DMS 273 (cell line): Measurements from ENCODE around the gene TPO.
"Not testable (repeated sequence)": the region's sequence is repeated elsewhere in the genome, so short reads cannot be mapped to it uniquely, and the experiment has no call there.

ENCODE experiments used
- DNase-seq: peaks from one replicate; lab custom pipeline; 2025; ENCODE audit not compliant: unreplicated experiment; lab: John Stamatoyannopoulos, UW

The TPO gene

DNA sequence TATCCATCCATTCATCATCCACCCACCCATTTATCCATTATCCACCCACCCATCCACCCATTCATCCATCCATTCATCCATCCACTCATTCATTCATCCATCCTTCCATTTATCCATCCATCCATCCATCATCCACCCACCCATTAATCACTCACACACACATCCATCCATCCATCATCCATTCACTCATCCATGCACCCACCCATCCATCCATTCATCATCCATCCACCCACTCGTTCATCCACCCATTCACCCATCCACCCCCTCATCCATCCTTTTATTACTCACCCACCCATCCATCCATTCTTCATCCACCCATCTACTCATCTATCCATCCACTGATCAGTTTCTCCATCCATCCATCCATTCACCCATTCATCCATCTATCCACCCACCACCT, 8.1 kb upstream of the TPO start:
- DNase-seq = no peak

DNA sequence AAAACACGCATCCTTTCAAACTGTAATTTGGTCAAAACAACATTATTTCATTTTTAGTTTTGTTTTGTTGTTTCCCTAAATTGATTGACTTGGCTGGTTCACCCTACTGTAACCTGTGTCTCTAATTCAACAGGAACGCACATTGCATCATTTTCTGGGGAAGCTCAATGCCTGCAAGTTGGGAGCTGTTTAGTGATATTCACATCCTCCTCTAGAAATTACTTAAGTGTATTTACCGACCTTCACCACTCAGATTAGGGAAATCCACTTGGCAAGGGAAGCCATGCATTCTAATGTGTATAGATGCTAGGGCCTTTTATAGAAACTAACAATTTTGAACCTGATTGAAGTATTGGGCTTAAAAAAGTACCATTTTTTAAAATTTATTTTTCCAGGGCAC, 7.3 kb upstream of the TPO start:
- DNase-seq = no peak

DNA sequence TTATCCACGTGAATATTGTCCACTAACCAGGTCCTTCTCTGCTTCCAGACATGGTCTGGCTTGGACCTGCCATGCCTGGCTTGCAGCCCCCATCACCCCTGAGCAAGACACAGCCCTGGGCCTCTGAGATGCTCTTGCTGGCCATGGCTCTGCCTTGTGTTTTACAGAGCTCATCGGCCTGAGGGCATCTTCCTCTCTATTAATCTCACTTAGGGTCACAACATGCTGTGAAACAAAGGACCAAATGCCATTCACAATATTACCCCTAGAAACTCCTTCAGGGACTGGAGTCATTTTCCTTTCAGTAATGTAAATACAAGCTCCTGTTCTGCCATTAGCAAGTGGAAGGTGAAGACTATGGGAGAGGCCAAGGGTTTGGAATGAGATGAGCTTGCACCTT, 6.8 kb upstream of the TPO start:
- DNase-seq = no peak

DNA sequence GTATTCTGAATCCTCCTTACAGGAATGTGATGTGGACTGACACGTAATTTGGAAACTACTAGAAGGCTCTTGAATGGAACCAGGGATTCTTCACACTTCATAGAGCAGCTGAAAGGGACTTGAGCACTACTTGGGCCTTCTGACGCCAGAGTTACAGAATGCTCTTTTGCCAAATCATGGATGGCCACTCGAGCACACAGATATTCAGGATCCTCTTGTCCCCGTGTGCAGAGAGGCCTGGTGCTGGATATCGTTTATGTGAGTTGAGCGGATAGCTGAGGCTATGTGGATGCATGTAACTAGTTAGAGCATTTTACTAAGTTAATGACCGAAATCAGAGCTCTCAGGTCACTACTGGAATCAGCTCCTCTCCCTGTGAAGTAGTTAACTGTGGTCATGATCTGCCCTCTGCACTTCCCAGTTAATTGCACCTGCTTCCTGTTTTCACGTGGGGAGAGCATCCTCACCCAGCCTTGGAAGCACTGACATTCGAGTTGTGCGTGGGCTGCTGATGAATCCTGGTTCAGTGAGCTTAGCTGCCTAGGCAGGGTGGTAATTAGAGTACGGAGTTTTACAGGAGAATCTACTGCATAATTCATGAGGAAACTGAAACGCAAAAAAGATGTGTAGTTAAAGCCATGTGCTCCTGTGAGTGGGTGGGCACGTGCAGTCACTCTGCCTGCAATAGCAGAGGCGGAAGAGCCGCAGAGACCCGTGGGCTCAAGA, 5.2 kb upstream of the TPO start:
- DNase-seq = no peak

DNA sequence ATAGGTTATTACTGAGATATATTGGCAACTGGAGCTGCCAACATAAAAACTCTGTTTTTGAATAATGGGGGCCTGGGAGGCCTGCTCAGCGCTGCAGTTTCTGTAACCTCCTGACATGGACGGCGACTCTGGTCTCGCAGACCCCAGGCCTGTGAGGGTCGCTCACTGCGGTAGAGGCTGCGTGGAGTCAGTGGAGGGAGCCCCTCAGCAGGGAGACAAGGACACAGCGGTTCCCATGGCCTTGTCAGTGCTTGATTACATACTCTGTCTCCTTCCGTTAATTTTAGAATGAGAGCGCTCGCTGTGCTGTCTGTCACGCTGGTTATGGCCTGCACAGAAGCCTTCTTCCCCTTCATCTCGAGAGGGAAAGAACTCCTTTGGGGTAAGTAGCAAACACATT, 858 bp downstream of the TPO start:
- no peak for DNase-seq

DNA sequence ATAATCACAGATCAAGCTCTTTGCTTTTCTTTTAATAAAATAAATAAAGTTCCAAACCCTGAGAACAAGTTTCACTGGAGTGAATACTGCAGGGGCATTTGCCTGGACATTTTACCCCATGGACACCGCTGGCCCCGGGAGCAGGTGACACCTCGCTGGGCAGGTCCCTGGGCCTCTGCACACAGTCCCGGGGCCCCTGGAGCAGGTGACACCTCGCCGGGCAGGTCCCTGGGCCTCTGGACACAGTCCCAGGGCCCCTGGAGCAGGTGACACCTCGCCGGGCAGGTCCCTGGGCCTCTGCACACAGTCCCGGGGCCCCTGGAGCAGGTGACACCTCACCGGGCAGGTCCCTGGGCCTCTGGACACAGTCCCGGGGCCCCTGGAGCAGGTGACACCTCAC, 1.6 kb downstream of the TPO start:
- DNase-seq = not testable (repeated sequence)

DNA sequence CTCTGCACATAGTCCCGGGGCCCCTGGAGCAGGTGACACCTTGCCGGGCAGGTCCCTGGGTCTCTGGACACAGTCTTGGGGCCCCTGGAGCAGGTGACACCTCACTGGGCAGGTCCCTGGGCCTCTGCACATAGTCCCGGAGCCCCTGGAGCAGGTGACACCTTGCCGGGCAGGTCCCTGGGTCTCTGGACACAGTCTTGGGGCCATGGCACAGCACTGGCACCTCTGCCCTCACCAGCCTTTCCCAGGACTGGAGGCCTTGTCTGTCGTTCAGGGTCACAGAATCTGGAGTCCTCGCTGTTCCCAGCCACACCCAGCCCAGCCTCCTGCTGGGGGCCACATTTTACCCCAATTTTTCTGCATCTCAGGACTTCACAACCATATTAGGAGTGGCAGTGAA, 2.2 kb downstream of the TPO start:
- DNase-seq = no peak

DNA sequence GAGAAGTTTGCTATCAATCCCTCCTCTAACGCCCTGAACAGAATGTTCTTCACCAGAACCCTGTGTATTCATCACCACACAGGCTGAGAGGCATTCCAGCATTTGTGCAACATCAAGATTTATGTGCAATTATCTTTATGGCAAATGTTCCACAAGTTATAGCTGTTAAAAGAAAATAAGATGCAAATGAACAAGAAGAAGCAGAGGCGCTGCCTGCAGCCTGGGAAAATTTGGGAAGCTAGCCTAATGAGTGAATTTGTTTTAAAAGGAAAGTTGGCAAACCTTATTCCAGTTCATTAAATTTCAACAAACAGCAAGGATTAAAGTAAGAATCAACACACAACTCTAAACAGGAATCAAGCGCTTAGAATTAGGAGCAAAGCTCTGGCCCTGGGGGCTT, 5.3 kb downstream of the TPO start:
- DNase-seq = no peak

DNA sequence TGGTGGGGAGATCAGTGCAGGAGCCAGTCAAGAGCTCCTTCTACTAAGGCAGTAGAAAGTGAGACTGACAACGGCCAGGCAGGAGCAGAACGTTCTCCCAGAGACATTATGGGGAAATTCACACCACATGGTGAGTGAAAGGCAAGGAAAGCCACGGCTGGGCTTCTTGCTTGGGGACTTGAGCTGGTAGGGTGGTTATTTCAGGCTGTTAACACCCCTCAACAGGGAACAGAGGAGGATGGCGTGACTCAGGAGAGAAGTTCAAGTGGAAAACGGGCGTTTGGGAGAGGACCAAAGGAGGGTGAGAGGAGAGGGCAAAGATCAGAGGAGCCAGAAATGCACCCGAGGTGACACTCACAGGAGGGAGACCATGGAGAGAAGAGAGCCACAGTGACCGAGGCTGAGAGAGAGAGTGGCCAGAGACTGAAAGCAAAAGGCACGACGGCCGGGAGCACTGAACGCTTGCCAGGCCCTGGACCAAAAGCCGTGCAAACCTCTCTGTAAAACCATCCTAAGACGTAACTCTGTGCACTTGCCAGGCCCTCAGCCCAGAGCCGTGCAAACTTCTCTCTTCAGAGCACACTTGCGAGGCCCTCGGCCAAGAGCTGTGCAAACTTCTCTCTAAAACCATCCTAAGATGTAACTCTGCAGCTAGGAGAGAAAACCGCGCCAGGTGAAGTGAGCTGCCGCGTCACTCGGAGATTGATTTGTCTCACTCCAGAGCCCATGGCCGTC, 7.7 kb downstream of the TPO start:
- DNase-seq = no peak

DNA sequence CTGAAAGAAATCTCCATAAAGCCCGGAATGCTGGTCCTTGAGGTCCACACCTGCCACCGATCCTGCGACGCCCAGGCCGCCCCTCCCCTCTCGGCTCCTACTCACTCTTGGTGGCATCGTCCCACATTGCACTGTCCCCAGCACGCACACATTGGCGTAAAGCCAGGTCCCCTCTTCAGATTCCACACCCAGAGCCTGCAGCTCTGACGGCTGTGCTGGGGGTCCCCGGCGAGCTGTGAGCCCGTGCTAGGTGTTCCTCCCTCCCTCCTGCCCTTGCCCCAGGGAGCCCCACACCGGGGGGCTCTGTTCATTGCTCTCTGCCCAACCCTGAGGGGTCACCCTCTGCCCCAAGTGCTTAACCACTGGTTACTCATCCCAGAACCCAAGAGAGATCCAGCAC, 8.5 kb downstream of the TPO start:
- no peak for DNase-seq

DNA sequence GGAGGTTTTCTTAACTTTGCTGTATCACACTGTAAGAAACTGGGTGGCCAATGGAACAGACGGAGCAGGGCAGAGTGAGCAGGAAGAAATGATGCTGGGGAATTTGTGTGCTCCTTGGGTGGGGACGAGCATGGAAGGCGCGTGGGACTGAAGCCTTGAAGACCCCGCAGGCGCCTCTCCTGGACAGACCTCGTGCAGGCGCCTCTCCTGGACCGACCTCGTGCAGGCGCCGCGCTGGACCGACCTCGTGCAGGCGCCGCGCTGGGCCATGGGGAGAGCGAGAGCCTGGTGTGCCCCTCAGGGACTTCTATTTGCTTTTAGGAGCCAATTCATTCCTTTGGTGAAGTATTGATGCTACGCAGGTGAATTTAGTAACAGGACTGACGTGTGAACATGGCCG, 8.9 kb downstream of the TPO start:
- no peak for DNase-seq

DNA sequence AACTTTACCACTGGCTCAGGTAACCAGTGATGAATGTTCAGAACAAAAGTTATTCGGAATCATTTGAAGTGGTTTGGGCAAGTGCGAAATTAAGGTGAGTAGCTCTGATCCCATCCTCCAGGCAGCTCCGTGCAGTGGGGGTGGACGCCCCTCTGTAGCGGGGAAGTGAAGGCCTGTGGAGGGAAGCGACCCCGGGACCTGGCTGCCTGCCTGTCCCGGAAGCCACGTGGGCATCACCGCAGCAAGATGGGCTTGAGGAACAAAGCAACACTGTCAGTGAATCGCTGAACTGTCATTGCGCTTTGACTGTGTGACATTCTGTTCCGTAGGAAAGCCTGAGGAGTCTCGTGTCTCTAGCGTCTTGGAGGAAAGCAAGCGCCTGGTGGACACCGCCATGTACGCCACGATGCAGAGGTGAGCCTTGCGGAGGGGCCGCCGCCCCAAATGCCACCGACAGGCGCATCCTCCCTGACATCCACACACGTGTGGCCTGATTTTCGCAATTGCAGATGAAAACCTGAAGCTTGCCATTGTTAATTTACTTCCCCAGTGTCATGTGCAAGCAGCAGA, 9.5 kb downstream of the TPO start:
- DNase-seq = no peak

DNA sequence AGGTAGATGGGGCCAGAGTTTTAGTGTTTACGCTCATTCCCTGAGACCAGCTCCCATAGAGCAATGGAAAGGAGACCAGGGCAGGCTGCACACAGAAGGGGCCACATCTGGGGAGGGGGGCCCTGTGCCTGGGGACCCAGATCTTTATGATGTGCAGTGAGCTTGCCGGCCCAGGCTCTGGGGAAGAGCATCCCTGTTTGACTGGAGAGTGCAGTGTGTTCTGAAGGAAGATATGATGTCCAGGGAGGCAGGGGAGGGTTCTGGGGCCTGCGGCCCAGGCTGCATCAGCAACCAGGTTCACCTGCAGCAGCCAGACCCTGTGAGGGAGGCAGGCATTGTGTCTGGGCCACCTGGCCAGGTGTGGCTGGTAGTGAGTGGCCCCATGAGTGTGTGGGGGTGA, 13.8 kb downstream of the TPO start:
- no peak for DNase-seq

DNA sequence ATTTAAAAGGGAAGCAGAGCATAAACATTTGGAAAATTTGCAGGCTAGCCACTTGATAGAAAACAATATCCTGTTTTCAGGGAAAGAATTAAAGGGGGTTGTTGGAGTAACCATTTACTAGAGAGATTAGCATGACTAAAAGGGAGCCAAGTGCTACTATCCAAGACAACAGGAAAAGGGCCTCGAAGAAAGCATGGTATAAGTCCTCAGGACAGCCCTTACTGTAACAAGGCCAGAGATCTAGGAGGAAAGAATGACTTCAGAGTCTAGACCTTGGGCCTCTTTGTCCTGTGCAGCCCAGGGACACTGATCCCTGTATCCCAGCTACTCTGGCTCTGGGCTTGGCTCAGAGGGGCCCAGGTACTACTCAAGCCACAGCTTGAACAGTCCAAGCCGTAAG, 16.6 kb downstream of the TPO start:
- no peak for DNase-seq

DNA sequence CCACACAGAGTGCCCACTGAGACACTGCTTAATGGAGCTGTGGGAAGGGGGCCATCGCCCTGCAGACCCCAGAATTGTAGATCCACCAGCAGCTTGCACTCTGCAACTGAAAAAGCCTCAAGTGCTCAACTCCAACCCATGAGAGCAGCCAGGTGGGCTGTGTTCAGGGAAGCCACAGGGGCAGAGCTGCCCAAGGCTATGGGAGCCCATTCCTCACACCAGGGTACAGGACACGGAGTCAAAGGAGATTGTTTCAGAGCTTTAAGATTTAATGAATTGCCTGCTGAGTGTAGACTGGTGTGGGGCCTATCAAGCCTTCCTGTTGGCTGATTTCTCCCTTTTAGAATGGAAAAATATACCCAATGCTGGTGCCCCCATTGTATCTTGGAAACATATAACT, 17.2 kb downstream of the TPO start:
- no peak for DNase-seq

DNA sequence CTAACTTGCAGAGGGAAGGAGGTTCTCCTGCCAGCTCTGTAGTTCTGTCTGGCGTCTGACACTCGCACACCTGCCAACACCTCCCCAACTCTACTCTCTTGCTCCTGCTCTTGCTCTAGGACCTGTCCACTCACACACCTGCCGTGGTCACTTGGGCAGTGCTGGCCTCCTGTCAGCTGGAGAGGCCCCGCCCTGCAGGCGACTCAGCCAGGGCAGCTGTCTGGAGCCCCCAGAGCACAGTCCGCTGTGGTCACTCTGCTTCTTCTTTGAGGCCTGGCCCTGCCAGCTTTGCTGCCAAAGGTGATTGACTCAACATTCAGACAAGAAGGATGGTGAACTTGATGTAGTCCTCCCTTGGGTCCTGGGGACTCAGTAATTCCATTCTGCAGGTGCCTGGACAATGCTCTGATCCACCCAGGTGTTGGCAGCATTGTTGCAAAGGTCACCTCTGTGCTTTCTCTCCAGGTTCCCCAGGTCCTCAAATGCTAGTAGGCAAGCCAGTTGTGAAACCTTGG, 18.7 kb downstream of the TPO start:
- DNase-seq = no peak

DNA sequence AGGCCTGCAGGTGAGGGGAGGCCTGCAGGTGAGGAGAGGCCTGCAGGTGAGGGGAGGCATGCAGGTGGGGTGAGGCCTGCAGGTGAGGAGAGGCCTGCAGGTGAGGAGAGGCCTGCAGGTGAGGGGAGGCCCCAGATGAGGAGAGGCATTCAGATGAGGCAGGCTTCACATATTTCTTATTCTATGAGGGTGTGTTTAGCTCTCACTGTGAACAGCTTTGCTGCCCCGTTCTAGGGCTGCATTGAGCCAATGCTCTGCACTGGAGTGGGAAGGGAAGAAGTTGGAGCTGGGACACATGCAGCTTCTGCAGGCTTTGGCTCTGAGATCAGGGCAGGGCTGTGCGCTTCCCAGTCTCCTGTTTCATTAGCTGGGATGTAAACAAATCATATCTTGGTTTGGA, 19.5 kb downstream of the TPO start:
- no peak for DNase-seq

DNA sequence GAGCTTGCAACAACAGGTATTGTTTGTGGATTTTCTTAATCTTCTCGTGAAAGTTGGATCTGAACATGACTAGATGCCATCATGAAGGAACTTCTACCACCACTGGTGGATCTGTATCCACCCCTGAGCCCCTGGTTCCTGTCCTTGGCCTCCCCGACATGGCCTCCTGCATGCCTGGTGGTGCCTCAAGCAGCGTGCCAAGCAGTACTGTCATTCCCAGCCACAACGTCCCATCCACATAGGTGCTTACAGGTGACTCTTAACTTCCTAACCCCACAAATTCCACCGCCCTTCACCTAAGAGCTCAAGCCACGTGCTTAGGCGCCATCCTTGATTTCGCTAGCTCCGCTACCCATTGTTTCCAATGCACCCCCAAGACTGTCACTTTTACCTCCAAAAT, 23.1 kb downstream of the TPO start:
- DNase-seq = no peak

DNA sequence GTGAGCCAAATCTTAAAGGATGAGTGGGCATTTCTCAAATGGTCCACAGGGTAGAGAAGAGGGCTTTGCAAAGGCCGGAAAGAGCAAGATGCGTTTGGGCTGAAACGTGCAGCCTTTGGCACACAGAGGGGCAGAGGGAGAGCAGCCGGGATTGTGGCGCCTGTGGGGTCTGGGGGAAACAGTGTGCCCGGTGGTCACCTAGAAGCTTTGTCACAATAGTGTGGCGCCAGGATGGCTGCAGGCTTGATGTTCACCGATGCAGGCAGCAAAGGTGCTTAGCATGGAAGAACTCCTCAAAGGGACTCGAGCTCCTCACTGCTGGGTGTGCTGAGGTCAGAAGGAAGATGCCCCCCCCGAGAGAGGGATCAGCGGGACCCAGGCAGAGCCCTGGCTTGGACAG, 23.8 kb downstream of the TPO start:
- no peak for DNase-seq

DNA sequence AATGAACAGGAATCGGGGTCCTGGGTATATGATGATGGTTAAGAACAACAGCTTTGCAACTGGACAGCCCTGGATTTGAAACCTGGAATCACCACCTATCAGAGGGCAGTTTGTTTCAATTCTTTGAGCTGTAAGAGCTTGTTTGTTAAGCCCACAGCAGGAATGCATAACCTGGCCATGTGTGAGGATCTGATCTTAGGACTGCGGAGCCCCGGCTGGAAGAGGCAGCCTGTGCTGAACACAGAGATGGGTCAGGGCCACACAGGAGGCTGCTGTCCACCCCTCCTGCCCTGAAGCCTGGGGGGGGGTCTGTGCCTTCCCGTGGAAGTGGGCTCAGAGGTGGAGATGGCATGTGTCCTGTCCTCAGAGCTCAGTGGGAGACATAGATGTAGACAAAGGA, 24.3 kb downstream of the TPO start:
- no peak for DNase-seq

DNA sequence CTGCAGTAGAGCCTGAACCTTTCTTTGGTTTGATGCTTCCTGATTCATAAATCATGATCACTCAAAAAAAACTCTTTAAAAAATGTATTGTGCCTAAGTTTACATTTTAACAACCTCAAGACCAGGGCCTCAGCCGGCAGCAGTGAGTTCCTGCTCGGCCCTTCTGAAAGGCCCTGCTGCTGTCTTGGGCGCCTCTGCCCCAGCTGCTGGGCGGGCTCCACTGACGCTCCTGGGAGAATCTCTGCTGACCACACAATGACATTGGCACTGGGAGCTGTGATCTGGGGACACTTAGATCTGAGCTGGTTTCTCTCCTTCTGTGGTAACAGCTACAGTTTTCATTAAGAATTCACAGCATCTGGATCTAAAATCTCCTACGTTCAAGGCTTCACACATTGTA, 25.7 kb downstream of the TPO start:
- no peak for DNase-seq

DNA sequence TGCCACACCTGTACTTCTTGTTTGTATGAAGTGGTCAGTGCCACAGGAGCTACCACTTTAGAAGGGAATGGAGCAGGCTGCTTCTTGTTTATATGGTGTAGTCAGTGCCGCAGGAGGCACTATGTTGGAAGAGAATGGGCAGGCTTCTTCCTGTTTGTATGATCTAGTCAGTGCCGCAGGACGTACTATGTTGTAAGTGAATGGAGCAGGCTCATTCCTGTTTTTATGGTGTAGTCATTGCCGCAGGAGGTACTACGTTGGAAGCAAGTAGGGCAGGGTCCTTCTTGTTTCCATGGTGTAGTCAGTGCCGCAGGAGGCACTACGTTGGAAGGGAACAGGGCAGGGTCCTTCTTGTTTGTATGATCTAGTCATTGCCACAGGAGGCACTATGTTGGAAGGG, 27.3 kb downstream of the TPO start:
- no peak for DNase-seq
